ENCODE results near the gene HIBCH. TPM values are rescaled to one million over a fixed set of nuclear protein-coding genes. Genes with fewer than 3 reads are reported as not detected.

HIBCH gene
- total and polyA plus RNA-seq, 2 of the 4 experiments (the other 2 are of a cell fraction) = 8.8 to 11.9 TPM

DNA sequence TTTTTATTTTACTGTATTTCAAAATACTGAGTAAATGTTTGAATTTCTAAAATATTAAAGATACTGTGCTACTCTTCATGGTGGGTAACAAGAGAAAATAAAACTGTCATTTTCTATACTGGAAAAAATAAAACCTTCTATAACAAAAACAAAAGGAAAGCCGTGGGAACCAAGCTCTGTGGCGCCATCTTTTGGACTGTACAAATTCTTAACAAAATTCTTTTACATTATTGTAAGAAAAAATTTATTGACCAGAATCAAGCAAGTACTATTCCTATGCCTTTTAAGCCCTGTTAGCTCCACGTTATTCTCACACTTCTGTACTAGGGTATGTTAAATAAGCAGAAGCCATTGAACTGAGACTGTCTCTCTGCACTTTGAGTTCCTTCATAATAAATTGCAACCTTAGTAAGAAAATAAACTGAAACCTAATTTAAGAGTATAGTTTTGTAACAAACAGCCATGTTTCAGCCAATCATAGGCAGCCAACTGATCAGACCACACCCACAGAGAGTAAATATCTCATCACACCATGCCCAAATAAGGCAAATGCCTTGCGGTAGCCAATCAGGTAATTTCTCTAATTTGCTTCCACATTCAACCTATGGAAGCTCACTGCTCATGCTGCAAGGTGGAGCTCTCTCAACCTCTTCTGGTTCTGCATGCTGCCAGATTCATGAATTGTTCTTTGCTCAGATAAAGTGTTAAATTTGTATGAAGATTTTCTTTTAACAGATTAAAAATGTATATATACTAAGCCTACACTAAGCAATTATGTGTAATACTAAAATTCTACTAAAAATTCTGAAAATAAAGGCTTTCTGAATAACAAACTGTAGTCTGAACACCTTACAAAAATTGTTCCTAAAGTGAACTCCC is 42.2 kb downstream of the HIBCH start:
- Histone ChIP-seq H4K91ac (ENCODE audit: insufficient read depth, low read depth, low read length) (no peak overlapping the region), H2BK15ac (ENCODE audit: low read depth, low read length) (no peak overlapping the region), H3K56ac (ENCODE audit: extremely low read depth, insufficient read depth, low read length) (no peak overlapping the region), H4K5ac (ENCODE audit: low read depth, low read length) (no peak overlapping the region), H2AK5ac (ENCODE audit: low read depth, low read length) (no peak overlapping the region), H2BK5ac (ENCODE audit: low read depth, low read length, poor library complexity, severe bottlenecking) (no peak overlapping the region), H2BK20ac (ENCODE audit: low read depth, low read length) (no peak overlapping the region), H2AK9ac (replicated peaks; ENCODE audit: low read depth, low read length, poor library complexity) (no peak overlapping the region), H4K8ac (ENCODE audit: low read depth in 2 of 2, low read length in 2 of 2) (no peak overlapping the region), H3K4me3 (ENCODE audit: insufficient read depth, low read depth, low read length) (no peak overlapping the region), H3K23ac (ENCODE audit: low read depth, low read length) (no peak overlapping the region), H4K20me1 (ENCODE audit: insufficient read depth, low read length) (no peaks in the 10 kb centered on the region), H3K9me1 (ENCODE audit: insufficient read depth, low read length) (no peaks in the 10 kb centered on the region), H3K9ac (ENCODE audit: low read depth, low read length) (no peak overlapping the region), H2BK120ac (ENCODE audit: low read depth, low read length) (no peak overlapping the region), H3K36me3 (ENCODE audit: control insufficient read depth, insufficient read depth, low read length) (no peaks in the 10 kb centered on the region), H2AFZ (replicated peaks; ENCODE audit: low read length, poor library complexity) (no peak overlapping the region), H3K4me1 (ENCODE audit: control insufficient read depth, insufficient read depth, low read length) (no peaks in the 10 kb centered on the region), H3K4me2 (ENCODE audit: low read depth, low read length) (no peak overlapping the region), H3K4ac (ENCODE audit: low read depth, low read length) (0 out of 2 replicates have a peak overlapping the region, but pooled peaks have one; percentile 0), H3K27me3 (ENCODE audit: control insufficient read depth, insufficient read depth, low read length) (no peaks in the 10 kb centered on the region; the same call in 1 of the 2 replicates), H3K79me1 (ENCODE audit: low read depth in 1 of 2, low read length in 2 of 2) (no peaks in the 10 kb centered on the region; a peak in 2 of 4 replicates), H3K9me3 (ENCODE audit: control insufficient read depth, insufficient read depth, low read length) (no peaks in the 10 kb centered on the region), H3K14ac (replicated peaks; ENCODE audit: low read depth, low read length) (no peak overlapping the region), H3K27ac (ENCODE audit: insufficient read depth, low read length) (no peak overlapping the region), H3K18ac (ENCODE audit: low read depth, low read length) (no peak overlapping the region)
- intact Hi-C loops (cut with micrococcal nuclease) (loop anchor here (1.0 kb wide), 1 partner anchor 188 kb away; no protein-coding TSS in a partner anchor), in situ Hi-C loops (cut with MboI; ENCODE audit: low sequenced_read_pairs) (no loop called here), dilution Hi-C loops (cut with HindIII; ENCODE audit: low sequenced_read_pairs, unreplicated experiment) (no loop called here)
- DNase-seq (peak; percentile 51), ATAC-seq (ENCODE audit: low read depth) (peak; percentile 29; the same call in 1 of the 2 replicates)
- BruUV-seq (replicated peaks) = no TSS peak
- WGBS, 2 experiments (ENCODE audit: extremely low coverage in 2 of 2, insufficient read length in 1 of 2) = no CpG with 5 or more reads among the region's 4 CpGs
- TF ChIP-seq MXI1 (IDR thresholded peaks at IDR 0.05; ENCODE audit: borderline replicate concordance, low read depth, low read length) (no peak), MAFK (IDR thresholded peaks at IDR 0.05; ENCODE audit: low read depth, low read length) (no peak), RAD21 (IDR thresholded peaks at IDR 0.05; ENCODE audit: low read length) (peak; percentile 64), SMC3 (IDR thresholded peaks at IDR 0.05; ENCODE audit: low read depth, low read length) (peak; percentile 63)
- TF ChIP-seq, protein P1, sequence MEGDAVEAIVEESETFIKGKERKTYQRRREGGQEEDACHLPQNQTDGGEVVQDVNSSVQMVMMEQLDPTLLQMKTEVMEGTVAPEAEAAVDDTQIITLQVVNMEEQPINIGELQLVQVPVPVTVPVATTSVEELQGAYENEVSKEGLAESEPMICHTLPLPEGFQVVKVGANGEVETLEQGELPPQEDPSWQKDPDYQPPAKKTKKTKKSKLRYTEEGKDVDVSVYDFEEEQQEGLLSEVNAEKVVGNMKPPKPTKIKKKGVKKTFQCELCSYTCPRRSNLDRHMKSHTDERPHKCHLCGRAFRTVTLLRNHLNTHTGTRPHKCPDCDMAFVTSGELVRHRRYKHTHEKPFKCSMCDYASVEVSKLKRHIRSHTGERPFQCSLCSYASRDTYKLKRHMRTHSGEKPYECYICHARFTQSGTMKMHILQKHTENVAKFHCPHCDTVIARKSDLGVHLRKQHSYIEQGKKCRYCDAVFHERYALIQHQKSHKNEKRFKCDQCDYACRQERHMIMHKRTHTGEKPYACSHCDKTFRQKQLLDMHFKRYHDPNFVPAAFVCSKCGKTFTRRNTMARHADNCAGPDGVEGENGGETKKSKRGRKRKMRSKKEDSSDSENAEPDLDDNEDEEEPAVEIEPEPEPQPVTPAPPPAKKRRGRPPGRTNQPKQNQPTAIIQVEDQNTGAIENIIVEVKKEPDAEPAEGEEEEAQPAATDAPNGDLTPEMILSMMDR (conservative IDR thresholded peaks at IDR 0.05; ENCODE audit: low read depth, low read length) = peak; percentile 67
- ChIA-PET CTCF (interaction anchor here (0.9 to 2.1 kb wide), 3 partner anchors 21 to 189 kb away, joined by 3 to 5 read pairs (median 4); no protein-coding TSS in a partner anchor), POLR2A (ENCODE audit: unreplicated experiment) (no interaction called here)
